ENCODE data around the gene HDAC7. TPM values are rescaled to one million over a fixed set of nuclear protein-coding genes. Genes with fewer than 3 reads are reported as not detected.

HDAC7 gene
- total RNA-seq, 2 donors from 2014 or later: 27.3 to 29.7 TPM

GRCh38 chr12:47802312-47802711 lies 17.4 kb downstream of the HDAC7 start:
- no peak for TF ChIP-seq CTCF (IDR thresholded peaks at IDR 0.05)

GRCh38 chr12:47801904-47802246 lies 17.8 kb downstream of the HDAC7 start:
- H3K27ac ChIP-seq: peak overlapping the region; percentile 7
- no peak for TF ChIP-seq CTCF (IDR thresholded peaks at IDR 0.05)
- H3K36me3 ChIP-seq: no peaks in the 10 kb centered on the region
- H3K27me3 ChIP-seq: no peaks in the 10 kb centered on the region
- no peak overlapping the region for H3K4me3 ChIP-seq
- no peaks in the 10 kb centered on the region for H3K9me3 ChIP-seq
- peaks cover 7% of the 10 kb centered on the region for H3K4me1 ChIP-seq
- H3K9ac ChIP-seq (ENCODE audit: low read depth in 2 of 2, low read length in 2 of 2): peak overlapping the region in 1 of 2 donors; percentile 14
- intact Hi-C loops (cut with DNase I): loop anchor here (5.0 kb wide), 1 partner anchor 35 kb away; no protein-coding TSS in a partner anchor
- DNase-seq: no peak

More at GRCh38 chr12:47802312-47802711, 17.4 kb downstream of the HDAC7 start:
- peak overlapping the region in 1 of 2 donors; percentile 14 for H3K9ac ChIP-seq (ENCODE audit: low read depth in 2 of 2, low read length in 2 of 2)
- H3K27ac ChIP-seq: peak overlapping the region; percentile 33
- intact Hi-C loops (cut with DNase I): loop anchor here (5.0 kb wide), 1 partner anchor 35 kb away; no protein-coding TSS in a partner anchor
- no peaks in the 10 kb centered on the region for H3K27me3 ChIP-seq
- H3K4me1 ChIP-seq: peaks cover 7% of the 10 kb centered on the region
- no peaks in the 10 kb centered on the region for H3K9me3 ChIP-seq
- DNase-seq: no peak
- no peak overlapping the region for H3K4me3 ChIP-seq
- H3K36me3 ChIP-seq: no peaks in the 10 kb centered on the region

GRCh38 chr12:47801170-47801903 lies 18.4 kb downstream of the HDAC7 start:
- intact Hi-C loops (cut with DNase I): loop anchor here (5.0 kb wide), 1 partner anchor 36 kb away; no protein-coding TSS in a partner anchor
- no peak for TF ChIP-seq CTCF (IDR thresholded peaks at IDR 0.05)
- Histone ChIP-seq H3K36me3 (no peaks in the 10 kb centered on the region), H3K4me1 (peaks cover 4% of the 10 kb centered on the region), H3K4me3 (no peak overlapping the region), H3K9ac (ENCODE audit: low read depth in 2 of 2, low read length in 2 of 2) (no peak overlapping the region), H3K27me3 (no peaks in the 10 kb centered on the region), H3K9me3 (no peaks in the 10 kb centered on the region), H3K27ac (no peak overlapping the region)
- no peak for DNase-seq

- H3K27ac ChIP-seq: no peak overlapping the region
- DNase-seq: no peak
Measured at GRCh38 chr12:47800582-47800981, 19.1 kb downstream of the HDAC7 start.

GRCh38 chr12:47799357-47799955 lies 20.2 kb downstream of the HDAC7 start:
- H3K36me3 ChIP-seq: no peaks in the 10 kb centered on the region
- intact Hi-C loops (cut with DNase I): no loop called here
- no peak for TF ChIP-seq CTCF (IDR thresholded peaks at IDR 0.05)

More at GRCh38 chr12:47800582-47800981, 19.1 kb downstream of the HDAC7 start:
- intact Hi-C loops (cut with DNase I): loop anchor here (5.0 kb wide), 1 partner anchor 37 kb away; no protein-coding TSS in a partner anchor
- Histone ChIP-seq H3K9me3 (no peaks in the 10 kb centered on the region), H3K4me1 (no peaks in the 10 kb centered on the region), H3K4me3 (no peak overlapping the region), H3K36me3 (no peaks in the 10 kb centered on the region), H3K27me3 (no peaks in the 10 kb centered on the region), H3K9ac (ENCODE audit: low read depth in 2 of 2, low read length in 2 of 2) (no peak overlapping the region)
- no peak for TF ChIP-seq CTCF (IDR thresholded peaks at IDR 0.05)

More at GRCh38 chr12:47799357-47799955, 20.2 kb downstream of the HDAC7 start:
- H3K27ac ChIP-seq: no peak overlapping the region
- H3K9me3 ChIP-seq: no peaks in the 10 kb centered on the region
- no peaks in the 10 kb centered on the region for H3K27me3 ChIP-seq
- no peak overlapping the region for H3K4me3 ChIP-seq
- DNase-seq: no peak
- no peak overlapping the region for H3K9ac ChIP-seq (ENCODE audit: low read depth in 2 of 2, low read length in 2 of 2)
- H3K4me1 ChIP-seq: no peaks in the 10 kb centered on the region
